ENCODE measurements around the gene C16orf92.

Gene C16orf92

DNA sequence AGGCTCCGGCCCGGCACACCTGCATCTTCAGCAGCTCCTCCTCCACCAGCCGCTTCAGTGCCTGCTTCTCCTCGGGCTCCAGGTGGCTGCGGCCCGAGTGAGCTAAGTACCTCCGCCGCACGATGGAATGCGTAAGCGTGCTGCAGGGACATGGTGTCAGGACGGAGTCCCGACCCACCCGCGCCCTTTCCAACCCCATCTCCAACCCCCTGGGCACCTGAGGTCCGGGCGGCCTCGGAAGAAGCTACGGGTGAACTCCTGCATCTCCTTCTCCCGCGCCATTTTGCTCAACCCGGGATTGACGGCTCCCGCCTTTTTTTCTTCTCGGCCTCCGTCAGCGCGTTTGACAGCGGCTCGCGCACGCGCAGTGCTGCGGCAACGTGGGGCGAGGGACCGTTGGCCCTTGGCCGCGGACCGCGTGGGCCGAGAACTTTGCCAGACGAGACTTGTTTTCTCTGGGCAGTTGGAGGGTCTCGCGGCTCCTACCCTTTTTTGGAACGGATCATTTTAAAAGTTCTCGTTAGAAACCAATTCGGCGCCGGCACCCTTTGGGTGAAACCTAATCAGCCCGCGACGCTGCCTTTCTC, 27.6 kb upstream of the C16orf92 start, which contains the start of gene HIRIP3:
HIRIP3 (minus strand) TSS at position 294 of the 587 bp plus-strand sequence; CDS start at position 282, 12 bp downstream.
- Mint-ChIP-seq H3K27ac (peak within 1 kb of the TSS; percentile 99), H3K4me1 (ENCODE audit: low read depth) (peaks cover 32% of the 10 kb centered on the region), H3K4me3 (peak within 1 kb of the TSS; percentile 97), H3K27me3 (no peaks in the 10 kb centered on the region), H3K9me3 (ENCODE audit: low read depth) (no peaks in the 10 kb centered on the region), H3K36me3 (peaks cover 1% of the 10 kb centered on the region)

DNA sequence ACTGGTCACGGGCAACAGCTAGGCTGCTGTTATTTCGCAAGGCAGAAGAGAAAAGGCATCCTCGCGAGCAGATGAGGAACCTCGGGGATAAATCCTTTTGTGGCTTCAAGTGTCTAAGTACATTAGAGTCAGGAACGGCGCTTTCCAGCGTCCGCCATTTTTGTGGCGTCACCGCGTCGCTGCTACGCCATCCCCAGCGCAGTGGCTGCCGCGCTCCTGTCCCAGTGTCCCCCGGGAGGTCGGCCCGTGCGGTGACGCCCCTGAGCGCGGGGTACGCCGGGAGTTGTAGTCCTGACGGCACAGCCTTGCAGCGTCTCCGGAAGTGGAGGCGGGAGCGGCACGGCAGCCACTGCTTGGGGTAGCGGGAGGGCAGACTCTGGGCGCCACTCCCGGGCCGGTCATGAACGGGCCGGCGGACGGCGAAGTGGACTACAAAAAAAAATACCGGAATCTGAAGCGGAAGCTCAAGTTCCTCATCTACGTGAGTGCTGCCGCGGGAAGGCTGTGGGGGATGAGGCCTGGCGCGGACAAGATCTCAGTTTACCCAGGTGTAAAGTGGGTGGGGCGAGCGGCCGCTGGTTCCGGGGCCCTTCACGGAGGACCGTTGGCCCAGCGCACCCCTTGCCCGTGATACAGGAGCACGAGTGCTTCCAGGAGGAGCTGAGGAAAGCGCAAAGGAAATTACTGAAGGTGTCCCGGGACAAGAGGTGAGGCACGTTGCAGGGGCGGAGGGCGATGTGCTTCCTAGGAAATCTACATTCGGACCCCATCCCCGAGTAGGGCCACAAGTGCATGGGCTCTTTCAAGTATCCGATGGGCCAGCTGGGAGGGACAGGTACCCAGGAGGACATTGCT, 26.9 kb upstream of the C16orf92 start, which contains the start of gene INO80E:
INO80E (plus strand) TSS at position 331 of the 855 bp plus-strand sequence; CDS start at position 401, 70 bp downstream.
- no peaks in the 10 kb centered on the region for H3K36me3 Mint-ChIP-seq
- peak within 1 kb of the TSS; percentile 97 for H3K4me3 Mint-ChIP-seq
- peaks cover 32% of the 10 kb centered on the region for H3K4me1 Mint-ChIP-seq (ENCODE audit: low read depth)
- H3K27ac Mint-ChIP-seq, result peak within 1 kb of the TSS; percentile 99
- no peaks in the 10 kb centered on the region for H3K27me3 Mint-ChIP-seq
- H3K9me3 Mint-ChIP-seq (ENCODE audit: low read depth), result no peaks in the 10 kb centered on the region

DNA sequence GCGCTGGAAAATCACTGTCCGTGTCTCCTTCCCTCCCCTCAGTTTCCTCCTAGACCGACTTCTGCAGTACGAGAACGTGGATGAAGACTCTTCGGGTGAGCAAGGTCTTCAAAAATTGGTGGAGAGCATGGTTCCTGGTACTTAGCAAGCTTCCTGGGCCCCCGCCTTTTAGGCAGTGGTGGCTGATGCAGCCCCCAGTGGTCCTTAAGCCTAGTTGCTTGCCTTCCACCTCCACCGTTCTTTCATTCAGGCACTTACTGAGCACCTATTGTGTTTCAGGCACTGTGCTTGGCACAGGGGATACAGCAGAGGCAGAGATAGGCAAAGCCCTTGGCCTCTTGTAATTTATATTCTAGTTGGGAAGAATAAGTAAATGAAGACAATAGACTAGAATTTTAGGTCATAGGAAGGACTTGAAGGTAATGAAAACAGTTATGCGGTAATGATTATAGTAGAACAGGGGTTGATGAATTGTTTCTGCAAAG, 26.2 kb upstream of the C16orf92 start:
- Mint-ChIP-seq H3K27ac (peak overlapping the region; percentile 99), H3K27me3 (no peaks in the 10 kb centered on the region), H3K9me3 (ENCODE audit: low read depth) (no peaks in the 10 kb centered on the region), H3K4me1 (ENCODE audit: low read depth) (peaks cover 32% of the 10 kb centered on the region), H3K36me3 (no peaks in the 10 kb centered on the region), H3K4me3 (peak overlapping the region; percentile 97)

DNA sequence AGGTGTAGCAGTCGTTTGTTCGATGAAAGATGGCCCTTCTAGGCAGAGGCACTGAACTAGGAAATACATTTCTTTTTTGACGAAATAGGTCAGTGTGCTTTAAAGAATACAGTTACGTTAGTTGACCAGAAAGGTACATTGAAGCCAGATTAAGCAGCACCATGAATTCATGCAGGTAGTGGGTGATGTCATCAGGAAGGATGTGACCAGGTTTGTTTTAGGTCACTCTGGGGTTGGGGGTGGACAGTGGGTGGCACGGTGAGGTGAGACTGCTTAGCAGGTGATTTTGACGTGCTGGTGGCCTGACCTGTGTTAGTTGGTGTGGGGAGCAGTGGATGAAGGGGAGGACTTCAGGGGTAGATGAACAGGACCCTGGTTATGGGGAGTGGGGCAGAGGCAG, 23.4 kb upstream of the C16orf92 start:
- H3K9me3 Mint-ChIP-seq (ENCODE audit: low read depth), result no peaks in the 10 kb centered on the region
- H3K4me1 Mint-ChIP-seq (ENCODE audit: low read depth), result peaks cover 31% of the 10 kb centered on the region
- H3K36me3 Mint-ChIP-seq, result no peaks in the 10 kb centered on the region
- no peaks in the 10 kb centered on the region for H3K27me3 Mint-ChIP-seq
- H3K4me3 Mint-ChIP-seq, result no peak overlapping the region
- peak overlapping the region; percentile 54 for H3K27ac Mint-ChIP-seq

GRCh38 chr16:30000735-30001631, 22.0 kb upstream of the C16orf92 start:
- no peaks in the 10 kb centered on the region for H3K27me3 Mint-ChIP-seq
- H3K36me3 Mint-ChIP-seq, result no peaks in the 10 kb centered on the region
- no peak overlapping the region for H3K27ac Mint-ChIP-seq
- no peak overlapping the region for H3K4me3 Mint-ChIP-seq
- peaks cover 27% of the 10 kb centered on the region for H3K4me1 Mint-ChIP-seq (ENCODE audit: low read depth)
- no peaks in the 10 kb centered on the region for H3K9me3 Mint-ChIP-seq (ENCODE audit: low read depth)

DNA sequence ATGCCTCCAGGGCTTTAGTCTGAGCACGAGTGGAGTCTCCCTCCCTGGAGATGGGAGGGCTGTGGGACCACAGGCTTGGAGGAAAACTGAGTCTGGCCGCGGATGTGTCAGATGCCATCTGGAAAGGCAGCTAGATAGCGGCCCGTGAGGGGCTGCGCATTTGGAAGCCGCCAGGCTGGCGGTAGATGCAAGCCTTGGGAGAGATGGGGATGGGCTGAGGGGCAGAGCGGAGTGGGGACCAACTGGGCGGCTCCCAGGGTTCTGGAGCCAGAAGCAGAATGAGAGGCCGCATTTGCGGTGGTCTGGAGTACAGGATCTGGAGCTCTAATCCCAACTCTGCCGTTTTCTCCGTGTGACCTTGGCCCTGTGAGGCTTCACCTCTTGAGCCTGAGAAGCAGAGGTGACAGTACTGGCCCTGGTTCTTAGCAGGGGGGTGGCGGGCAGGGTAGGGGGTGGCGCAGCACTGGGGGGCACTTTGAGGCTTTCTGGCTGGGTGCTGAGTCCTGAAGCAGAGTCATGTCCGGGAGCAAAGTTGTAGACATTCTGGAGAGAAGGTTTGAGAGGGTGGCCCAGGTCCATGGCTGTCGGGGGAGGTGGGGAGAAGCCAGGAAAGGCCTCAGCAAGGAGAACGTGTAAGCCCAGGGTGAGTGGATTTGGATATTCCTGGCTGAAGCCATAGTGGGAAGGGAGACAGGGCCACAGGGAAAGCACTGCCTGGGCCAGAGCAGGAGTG, 20.2 kb upstream of the C16orf92 start:
- no peak overlapping the region for H3K4me3 Mint-ChIP-seq
- H3K36me3 Mint-ChIP-seq, result no peaks in the 10 kb centered on the region
- H3K4me1 Mint-ChIP-seq (ENCODE audit: low read depth), result peaks cover 19% of the 10 kb centered on the region
- peak overlapping the region; percentile 41 for H3K27ac Mint-ChIP-seq
- no peaks in the 10 kb centered on the region for H3K9me3 Mint-ChIP-seq (ENCODE audit: low read depth)
- H3K27me3 Mint-ChIP-seq, result no peaks in the 10 kb centered on the region

DNA sequence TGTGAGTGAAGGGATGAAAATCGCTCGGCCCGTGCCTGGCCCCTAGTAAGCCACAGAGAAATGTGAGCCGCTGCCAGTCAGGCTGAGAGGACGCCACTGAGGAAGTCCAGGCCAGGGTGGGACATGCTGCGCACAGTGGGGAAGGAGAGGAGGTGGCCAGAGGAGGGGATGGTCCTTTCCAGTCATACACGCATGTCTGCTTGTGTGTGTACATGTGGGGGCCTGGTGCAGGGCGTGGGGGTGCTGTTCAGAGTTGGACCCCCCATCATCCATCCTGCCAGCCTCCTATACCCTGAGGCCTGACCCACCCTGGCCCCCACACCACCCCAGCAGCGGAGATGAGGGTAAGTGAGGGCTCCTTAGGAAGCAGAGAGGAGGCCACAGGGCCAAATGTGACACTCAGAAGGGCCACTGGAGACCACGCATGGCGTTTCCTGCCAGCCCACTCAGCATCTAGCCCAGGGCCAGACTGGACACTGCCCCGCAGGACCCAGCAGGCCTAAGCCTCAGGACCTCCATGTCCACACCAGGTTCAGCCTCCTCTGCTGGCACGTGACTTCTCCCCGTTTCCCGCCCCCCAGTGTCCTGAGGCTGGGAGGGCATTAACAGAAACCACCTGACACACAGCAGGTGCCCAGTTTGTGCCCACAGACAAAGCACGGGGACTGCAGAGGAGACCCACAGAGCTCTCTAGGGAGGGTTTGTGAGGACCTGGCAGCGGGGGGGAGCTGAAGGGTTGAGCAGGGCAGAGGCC, 19.2 kb upstream of the C16orf92 start:
- Mint-ChIP-seq H3K9me3 (ENCODE audit: low read depth) (no peaks in the 10 kb centered on the region), H3K4me1 (ENCODE audit: low read depth) (peaks cover 12% of the 10 kb centered on the region), H3K27me3 (no peaks in the 10 kb centered on the region), H3K4me3 (no peak overlapping the region), H3K36me3 (no peaks in the 10 kb centered on the region), H3K27ac (peak overlapping the region; percentile 41)

DNA sequence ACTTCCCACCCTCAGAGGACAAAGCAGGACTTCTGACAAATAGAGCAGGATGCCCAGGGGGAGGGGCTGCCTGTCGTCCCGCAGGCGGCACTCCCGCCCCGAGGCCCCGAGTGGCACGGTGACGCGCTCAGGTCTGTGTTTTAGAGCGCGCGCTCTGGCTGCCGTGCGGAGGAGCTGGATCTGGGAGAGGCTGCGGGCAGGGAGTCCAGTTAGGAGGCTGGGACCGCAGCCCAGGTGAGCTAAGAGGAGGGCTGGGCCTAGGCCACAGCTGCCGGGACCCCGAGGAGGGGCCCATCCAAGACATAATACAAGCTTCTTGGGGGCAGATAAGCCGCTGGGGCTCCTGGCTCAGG, 18.6 kb upstream of the C16orf92 start:
- no peaks in the 10 kb centered on the region for H3K9me3 Mint-ChIP-seq (ENCODE audit: low read depth)
- no peaks in the 10 kb centered on the region for H3K36me3 Mint-ChIP-seq
- no peaks in the 10 kb centered on the region for H3K27me3 Mint-ChIP-seq
- H3K4me3 Mint-ChIP-seq, result no peak overlapping the region
- no peak overlapping the region for H3K27ac Mint-ChIP-seq
- H3K4me1 Mint-ChIP-seq (ENCODE audit: low read depth), result peaks cover 7% of the 10 kb centered on the region

DNA sequence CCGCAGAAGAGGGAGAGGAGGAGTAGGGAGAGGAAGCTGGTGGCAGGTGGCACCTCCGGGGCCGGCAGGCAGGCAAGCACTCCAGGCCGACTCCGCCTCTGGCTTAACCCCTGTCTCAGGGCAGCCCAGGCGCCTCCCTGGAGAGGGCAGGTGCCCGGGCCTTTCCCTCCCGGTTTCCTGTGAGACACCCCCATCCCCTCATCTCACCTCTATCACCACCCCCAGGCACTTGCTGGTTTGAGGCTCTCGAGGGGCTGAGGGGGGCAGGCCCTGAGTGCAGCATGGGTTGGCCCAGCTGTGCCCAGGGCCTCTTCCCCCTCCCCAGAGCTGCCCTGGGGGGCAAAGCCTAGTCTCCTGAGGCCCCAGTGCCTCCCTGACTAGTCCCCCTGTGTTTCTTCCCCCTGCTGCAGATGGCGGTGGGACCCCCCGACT, 18.2 kb upstream of the C16orf92 start:
- peaks cover 5% of the 10 kb centered on the region for H3K4me1 Mint-ChIP-seq (ENCODE audit: low read depth)
- no peaks in the 10 kb centered on the region for H3K36me3 Mint-ChIP-seq
- H3K9me3 Mint-ChIP-seq (ENCODE audit: low read depth), result no peaks in the 10 kb centered on the region
- H3K27ac Mint-ChIP-seq, result no peak overlapping the region
- no peaks in the 10 kb centered on the region for H3K27me3 Mint-ChIP-seq
- H3K4me3 Mint-ChIP-seq, result no peak overlapping the region

DNA sequence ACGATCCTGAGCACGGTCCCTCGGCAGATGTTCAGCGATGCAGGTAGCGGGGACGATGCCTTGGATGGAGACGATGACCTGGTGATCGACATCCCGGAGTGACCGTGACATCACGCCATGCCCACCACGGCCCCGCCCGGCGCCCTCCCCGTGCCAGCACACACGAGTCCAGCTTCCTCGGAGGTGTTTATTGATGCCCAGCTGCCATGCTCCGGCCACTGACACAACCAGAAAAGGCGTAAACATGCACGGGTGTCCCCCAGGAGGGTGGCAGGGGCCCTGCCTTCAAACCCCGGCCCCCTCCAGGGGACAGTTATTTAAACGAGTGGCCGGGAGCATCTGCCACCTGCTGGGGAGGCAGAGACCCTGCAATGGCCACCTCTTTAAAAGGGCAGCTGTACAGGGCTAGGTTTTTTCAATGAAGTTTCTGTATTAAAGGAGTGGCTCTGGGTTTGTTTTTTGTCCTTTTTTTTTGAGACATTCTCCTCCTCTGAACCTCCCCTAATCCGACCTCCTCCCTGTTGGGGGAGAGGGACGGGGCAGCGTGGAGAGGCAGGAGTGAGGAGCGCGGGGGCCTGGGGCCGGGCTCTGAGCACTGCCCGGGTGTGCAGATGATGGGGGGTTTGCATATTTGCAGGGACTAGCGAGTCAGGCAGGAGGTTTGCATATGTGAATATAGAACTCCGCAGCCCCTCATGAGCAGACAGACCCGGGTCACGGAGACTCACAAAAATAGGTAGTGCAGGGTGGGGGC, 17.5 kb upstream of the C16orf92 start:
- H3K27me3 Mint-ChIP-seq, result no peaks in the 10 kb centered on the region
- no peak overlapping the region for H3K27ac Mint-ChIP-seq
- no peak overlapping the region for H3K4me3 Mint-ChIP-seq
- no peaks in the 10 kb centered on the region for H3K9me3 Mint-ChIP-seq (ENCODE audit: low read depth)
- peaks cover 7% of the 10 kb centered on the region for H3K4me1 Mint-ChIP-seq (ENCODE audit: low read depth)
- H3K36me3 Mint-ChIP-seq, result no peaks in the 10 kb centered on the region

- H3K27me3 Mint-ChIP-seq, result no peaks in the 10 kb centered on the region
- no peaks in the 10 kb centered on the region for H3K36me3 Mint-ChIP-seq
- no peaks in the 10 kb centered on the region for H3K9me3 Mint-ChIP-seq (ENCODE audit: low read depth)
- peaks cover 7% of the 10 kb centered on the region for H3K4me1 Mint-ChIP-seq (ENCODE audit: low read depth)
- no peak overlapping the region for H3K4me3 Mint-ChIP-seq
- H3K27ac Mint-ChIP-seq, result no peak overlapping the region
Observed at GRCh38 chr16:30006095-30006473, 16.9 kb upstream of the C16orf92 start.

GRCh38 chr16:30006659-30007377, 16.2 kb upstream of the C16orf92 start:
- Mint-ChIP-seq H3K4me1 (ENCODE audit: low read depth) (peaks cover 8% of the 10 kb centered on the region), H3K27ac (no peak overlapping the region), H3K27me3 (no peaks in the 10 kb centered on the region), H3K36me3 (no peaks in the 10 kb centered on the region), H3K9me3 (ENCODE audit: low read depth) (no peaks in the 10 kb centered on the region), H3K4me3 (no peak overlapping the region)
